GM21367 (cell line): Measurements from ENCODE around the gene TSC22D2.
"Not testable (repeated sequence)": the region's sequence is repeated elsewhere in the genome, so short reads cannot be mapped to it uniquely, and the experiment has no call there.

Experiments used
- ATAC-seq: cut with Tn5 transposase; IDR thresholded peaks from one replicate; pipeline ENCODE4 v1.9.1; 2021; ENCODE audit not compliant: unreplicated experiment

The TSC22D2 gene

DNA sequence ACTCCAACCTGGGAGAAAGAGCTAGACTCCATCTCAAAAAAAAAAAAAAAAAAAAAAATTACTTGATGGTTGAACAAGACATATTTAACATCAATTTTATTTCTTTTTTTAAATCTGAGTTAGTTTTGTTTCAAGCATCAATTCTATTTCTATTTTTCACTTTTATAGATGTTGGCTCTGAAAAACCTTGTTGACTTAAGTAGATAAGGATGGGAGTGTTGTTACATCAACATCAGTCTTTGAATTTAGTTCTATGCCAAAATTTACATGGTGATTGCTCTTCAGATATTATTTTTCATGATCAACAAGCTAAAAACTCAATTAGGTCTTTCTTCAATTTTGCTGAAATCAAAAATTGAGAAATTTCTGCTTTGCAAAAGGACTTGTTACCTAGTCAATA is 71.3 kb downstream of the TSC22D2 start:
- ATAC-seq, result no peak

DNA sequence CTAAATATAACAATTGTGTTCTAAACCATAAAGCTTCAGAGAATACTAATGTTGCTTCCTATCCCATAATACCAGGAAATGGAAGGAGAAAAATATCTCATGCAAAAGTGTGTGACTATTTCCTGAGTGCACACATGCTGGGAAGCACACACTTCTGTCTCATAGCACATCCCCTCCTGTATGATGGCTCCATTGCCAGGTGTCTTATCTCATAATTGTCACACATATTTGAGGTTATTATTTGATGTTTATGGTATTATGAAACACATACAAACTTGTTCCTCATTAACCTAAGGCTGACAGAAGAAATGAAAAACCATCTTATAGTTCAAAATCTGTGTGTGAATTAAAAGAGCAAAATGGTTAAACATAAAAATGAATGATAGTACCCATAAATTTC is 72.8 kb downstream of the TSC22D2 start:
- no peak for ATAC-seq

DNA sequence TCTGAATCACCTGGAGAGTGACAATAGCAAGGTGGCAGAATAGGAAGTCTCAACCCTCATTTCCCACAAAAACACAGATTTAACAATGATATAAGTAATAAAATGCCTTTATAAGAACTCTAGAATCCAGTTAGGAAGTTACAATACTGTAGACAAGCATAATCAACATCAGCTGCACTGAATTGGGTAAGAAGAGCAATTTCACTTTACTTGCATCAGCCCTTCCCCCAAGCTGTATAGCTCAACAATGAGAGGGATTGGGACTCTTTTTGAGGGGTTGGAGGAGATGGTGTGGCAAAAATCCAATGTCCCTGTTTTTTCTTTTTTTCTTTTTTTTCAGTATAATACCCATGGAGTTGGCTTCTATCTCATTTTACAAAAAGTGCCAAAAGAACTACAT is 75.1 kb downstream of the TSC22D2 start:
- no peak for ATAC-seq

DNA sequence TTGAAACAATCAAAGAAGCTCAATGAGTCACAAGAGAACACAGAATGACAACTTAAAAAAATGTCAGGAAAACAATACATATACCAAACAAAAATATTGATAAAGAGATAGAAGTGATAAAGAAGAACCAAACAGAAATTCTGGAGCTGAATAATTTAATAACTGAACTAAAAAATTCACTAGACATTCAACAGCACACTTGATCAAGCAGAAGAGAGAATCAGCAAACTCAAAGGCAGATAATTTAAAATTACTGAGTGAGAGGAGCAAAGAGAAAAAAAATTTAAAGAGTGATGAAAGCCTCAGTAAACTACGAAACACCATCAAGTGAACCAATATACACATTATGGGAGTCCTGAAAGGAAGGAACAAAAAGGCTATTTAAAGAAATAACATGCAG is 76.3 kb downstream of the TSC22D2 start:
- no peak for ATAC-seq

DNA sequence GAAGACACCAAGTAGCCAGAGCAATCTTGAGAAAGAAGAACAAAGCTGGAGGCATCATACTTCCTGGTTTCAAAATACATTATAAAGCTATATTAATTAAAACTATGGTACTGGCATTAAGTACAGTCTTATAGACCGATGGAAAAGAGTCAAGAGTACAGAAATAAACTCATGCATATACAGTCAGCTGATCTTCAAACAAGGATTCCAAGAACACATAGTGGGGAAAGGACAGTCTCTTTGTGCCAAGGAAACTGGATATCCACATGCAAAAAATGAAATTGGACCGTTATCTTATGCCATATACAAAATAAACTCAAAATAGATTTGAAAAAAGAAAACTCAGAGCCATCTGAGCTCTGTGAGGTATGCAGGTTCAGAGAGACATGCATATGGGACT is 80.8 kb downstream of the TSC22D2 start:
- ATAC-seq, result no peak

DNA sequence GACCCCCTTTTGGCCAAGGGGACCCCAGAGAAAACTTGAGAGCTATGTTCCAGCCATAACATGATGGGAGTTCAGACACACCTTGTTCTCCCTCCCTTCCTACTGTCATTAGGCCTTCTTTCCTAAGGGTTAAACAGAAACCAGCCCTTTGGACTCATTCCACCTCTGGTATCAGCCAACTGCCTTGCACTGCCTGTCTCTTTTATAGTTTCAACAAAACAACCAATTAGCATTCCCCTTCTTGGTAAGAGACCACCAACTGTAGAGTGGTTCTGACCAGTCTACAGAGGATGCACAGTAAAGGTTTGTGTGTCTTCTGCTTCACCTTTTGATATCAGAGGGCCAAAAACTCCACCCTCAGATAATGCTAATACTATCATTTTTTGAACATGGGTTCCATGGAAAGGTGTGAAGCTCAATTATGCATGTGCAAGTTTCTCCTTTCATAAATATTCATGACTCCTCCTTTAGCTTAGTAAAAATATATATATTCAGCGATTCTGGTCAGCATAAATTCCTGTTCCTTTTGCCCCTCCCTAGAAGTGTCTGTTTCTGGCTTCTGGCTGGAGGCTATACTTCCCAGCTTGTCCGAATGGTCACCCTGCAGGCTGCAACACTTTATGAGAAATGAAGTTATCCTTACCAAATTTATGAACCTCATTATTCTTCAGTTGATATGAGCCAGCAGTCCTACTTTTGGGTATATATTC is 82.3 kb downstream of the TSC22D2 start:
- ATAC-seq, result no peak

DNA sequence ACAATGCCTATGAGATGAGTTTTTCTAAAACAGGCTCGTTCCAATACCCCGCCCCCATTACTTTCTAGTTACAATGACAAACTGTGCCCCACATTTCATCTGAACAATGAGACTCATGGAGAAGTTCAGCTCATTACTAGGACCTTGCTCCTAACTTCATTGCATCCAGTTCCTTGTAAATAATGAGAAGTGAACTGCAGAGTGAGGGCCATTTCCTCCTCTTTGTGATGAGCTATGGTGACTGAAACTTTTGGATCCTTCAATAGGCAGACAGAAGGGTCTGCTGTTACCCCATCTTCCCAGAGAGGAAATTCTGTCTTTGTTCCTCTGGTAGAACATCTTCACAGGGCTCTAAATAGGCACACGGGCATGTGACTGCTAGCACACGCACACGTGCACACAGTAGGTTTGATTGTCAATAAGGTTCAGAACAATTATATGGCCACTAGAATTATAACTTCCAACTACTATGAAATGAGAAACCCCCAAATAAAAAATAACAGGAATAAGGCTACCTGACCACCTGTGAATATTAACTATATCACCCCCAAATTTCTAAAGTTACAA is 86.4 kb downstream of the TSC22D2 start:
- no peak for ATAC-seq

DNA sequence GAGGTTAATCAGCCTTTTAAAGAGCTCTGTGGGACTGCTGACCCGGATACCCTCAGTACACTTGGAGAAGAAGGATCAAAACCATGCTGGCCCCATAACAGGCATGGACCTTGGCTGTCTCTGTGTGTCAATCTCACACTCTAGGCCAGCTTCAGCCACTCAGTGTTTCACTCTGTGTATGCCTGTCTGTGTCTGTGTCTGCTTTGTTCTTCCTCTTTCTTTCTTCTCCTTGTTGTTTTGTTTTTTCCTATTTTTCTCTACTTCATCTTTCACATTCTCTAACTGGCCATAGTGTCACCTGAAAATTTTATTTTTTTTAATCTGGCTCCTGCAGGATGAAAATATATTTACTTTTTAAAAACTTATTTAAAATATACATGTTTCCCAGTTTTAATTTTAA is 87.1 kb downstream of the TSC22D2 start:
- no peak for ATAC-seq

DNA sequence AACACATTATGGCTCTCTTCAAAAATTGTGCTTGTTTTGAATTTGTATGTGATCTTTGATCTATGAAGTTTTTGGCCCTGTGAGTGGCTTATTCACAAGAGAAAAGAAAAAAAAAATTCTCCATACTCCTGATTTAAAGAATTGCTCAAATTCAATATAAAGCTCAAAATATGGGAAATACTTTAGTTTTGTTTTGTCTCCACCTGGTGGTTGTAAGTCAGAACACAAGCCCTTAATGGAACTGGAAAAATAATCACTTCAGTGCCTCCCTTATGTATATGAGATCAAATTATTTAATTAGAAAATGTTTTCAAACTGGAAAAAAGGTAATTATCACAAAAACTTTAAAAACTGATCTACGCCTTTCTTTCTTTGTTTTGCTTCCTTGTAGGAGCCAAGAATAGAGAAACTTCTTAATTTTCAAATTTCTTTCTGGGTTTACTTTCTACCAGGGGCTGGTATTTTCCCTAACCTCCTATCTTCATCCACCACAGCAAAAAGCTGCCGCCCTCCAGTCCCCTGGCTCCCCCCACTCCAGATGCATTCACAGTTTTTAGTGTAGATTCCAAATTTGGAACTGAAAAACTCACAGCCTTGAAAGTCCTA is 87.6 kb downstream of the TSC22D2 start:
- no peak for ATAC-seq

DNA sequence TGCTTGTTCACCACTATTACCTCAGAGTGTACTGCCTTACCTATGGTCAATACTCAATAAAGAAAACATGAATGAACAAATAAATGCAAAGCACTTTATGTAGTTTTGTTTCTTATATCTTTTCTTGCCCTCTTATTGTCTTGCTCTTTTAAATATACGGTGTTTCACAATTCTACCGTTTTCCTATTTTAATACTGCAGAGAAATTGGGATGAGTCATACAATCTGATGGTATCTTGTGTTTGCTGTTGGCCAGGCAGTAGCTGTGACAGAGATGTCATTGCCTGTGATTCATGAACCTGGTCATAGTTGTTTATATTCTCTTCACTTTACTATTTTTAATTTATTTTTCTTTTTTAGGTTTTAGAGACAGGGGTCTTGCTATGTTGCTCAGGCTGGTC is 89.9 kb downstream of the TSC22D2 start:
- ATAC-seq, result no peak

DNA sequence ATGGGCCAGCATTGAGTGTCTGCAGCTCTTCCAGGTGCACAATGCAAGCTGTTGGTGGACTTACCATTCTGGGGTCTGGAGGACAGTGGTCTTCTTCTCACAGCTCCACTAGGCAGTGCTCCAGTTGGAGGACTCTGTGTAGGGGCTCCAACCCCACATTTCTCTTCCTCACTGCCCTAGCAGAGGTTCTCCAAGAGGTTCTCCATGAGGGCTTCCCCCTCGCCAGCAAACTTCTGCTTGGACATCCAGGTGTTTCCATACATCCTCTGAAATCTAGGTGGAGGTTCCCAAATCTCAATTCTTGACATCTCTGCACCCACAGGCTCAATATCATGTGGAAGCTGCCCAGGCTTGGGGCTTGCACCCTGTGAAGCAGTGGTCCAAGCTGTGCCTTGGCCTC is 92.9 kb downstream of the TSC22D2 start:
- not testable (repeated sequence) for ATAC-seq

DNA sequence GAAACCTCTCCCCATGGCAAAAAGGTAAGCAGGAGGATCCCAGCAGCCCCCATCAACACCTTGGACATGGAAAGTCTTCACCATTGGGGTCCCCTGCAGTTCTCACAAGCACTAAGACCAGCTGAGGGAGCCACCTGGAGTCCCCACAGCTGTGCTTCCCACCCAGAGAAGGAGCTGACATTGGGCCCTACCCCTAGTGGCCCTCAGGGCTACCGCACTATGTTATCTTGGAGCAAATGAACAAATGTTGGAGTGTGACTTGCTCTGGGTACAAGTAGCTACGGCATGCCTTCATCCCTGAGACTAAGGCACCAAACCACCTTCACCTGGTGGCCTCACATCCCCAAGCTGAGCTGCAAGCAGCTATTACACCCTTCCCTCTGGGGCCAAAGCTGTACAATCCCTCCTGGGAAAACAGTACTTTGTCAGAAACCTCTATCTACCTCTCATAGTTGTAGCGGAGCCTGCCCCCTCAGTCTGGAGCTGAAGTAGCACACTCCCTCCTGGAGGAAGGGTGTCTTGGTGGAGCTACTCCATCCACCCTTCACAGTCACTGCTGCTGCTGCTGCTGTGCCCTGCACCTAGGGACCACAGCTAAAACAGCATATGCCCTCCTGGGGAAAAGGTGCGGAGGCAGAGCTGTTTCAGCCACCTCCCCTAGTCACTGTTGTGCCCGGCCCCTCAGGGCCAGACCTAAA is 95.5 kb downstream of the TSC22D2 start:
- no peak for ATAC-seq

DNA sequence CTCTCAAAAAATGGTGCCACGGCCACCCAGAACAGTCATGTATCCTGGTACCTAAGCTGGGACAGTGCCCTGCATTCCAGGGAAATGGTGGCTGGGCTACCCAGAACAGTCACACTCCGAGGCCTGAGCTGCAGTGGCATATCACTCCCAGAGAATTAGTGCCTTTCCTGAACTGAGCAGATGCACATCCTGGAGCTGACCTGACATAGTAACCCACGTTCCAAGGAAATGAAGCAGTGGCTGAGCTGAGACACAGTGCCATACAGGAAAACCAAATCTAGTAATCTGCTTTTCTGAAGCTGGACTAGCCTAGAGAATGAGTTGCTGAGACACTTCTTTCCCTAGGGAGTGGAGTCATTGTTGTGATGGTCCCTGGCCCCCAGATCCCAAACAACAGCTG is 96.4 kb downstream of the TSC22D2 start:
- no peak for ATAC-seq

DNA sequence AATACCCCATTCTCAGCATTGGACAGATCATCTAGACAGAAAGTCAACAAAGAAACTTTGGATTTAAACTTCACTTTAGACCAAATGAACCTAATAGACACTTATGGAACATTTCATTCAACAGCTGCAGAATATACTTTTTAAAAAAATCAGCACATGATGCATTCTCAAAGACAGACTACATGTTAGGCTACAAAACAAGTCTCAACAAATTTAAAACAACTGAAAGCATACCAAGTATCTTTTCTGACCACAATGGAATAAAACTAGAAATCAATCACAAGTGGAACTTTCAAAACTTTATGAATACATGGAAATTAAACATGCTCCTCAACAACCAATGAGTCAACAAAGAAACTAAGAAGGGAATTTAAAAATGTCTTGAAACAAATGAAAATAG is 100.3 kb downstream of the TSC22D2 start:
- no peak for ATAC-seq

DNA sequence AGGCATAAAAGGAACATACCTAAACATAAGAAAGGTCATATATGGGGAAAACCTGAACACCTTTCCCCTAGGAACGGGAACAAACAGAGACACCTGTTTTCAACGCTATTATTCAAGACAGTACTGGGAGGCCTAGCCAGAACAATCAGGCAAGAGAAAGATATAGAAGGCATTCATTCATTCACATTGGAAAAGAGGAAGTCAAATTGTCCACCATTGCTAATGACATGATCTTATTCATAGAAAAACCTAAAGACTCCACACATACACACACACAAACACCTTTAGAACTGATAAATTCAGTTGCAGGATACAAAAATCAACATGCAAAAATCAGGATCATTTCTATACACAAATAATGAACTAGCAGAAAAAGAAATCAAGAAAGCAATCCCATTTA is 101.7 kb downstream of the TSC22D2 start:
- ATAC-seq, result no peak

DNA sequence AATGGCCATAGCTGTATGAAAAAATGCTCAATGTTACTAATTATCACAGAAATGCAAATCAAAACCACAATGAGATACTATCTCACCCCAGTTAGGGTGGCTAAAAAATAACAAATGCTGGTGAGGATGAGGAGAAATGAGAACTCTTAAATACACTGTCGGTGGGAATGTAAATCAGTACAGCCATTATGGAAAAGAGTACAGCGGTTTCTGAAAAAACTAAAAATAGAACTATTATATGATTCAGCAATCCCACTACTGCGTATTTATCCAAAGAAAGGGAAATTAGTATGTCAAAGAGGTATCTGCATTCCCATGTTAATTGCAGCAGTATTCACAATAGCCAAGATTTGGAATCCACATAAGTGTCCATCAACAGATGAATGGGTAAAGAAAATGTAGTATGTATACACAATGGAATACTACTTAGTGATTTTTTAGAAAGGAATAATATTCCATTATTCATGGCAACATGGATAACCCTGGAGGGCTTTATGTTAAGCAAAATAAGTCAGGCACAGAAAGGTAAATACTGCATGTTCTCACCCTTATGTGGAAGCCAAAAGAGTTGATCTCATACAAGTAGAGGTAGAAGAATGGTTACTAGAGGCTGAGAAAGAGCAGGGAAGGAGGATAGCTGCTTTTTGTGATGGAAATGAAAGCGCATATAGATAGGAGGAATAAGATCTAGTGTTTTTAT is 103.2 kb downstream of the TSC22D2 start:
- ATAC-seq, result no peak

DNA sequence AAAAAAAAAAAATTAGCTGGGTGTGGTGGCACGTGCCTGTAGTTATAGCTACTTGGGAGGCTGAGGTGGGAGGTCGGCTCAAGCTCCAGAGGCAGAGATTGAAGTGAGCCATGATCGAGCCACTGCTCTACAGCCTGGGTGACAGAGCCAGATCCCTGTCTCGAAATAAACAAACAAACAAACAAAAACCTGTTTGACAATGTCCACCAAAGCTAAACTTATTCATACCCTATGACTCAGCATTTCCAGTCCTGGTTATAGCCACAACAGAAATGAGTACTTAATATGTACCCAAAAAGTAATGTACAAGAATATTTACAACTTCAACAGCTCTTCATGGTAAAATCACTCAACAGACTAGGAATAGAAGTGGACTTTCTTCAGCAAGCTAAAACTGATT is 107.1 kb downstream of the TSC22D2 start:
- ATAC-seq, result no peak
